Measurements from ENCODE around the gene CBY1.
A peak's percentile ranks its signal among the peaks of the same experiment; 100 is the strongest.
"Not testable (repeated sequence)": the region's sequence is repeated elsewhere in the genome, so short reads cannot be mapped to it uniquely, and the experiment has no call there.

Gene CBY1

GRCh38 chr22:38656256-38657044 is at the start of gene CBY1, which contains the start of gene FAM227A:
Gene CBY1 (plus strand): TSS chr22:38656638. CDS start chr22:38668055, 11,417 bp downstream.
Gene FAM227A (minus strand): TSS chr22:38656392. CDS start chr22:38650168, 6,224 bp downstream.
- DNase-seq (ENCODE audit: low spot score in 2 of 2) (peak; percentile 91 to 97), ATAC-seq (peak; percentile 90)
- H3K9me3 Mint-ChIP-seq, result no peaks in the 10 kb centered on the region
- H3K27ac Mint-ChIP-seq, result peak within 1 kb of the TSS; percentile 99
- peak within 1 kb of the TSS; percentile 87 for H3K4me3 Mint-ChIP-seq
- no peaks in the 10 kb centered on the region for H3K36me3 Mint-ChIP-seq
- H3K4me1 Mint-ChIP-seq, result peaks cover 7% of the 10 kb centered on the region

DNA sequence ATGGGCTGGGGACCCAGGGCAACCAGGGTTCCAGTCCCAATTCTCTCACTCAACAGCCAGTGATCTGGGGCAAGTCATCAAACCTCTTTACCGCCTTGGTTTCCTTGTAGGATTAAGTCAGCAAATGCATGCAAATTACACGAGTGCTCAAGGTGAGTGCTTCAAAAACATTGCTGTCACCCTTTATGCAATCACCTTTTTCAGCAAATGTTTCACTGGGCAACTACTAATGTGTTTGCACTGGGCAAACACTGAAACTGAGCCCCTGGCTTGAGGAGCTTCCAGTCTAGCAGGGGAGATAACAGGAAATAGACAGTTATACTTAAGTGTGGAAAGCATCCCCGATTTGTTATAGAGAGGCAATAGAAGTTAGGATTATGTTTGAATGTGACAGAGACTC is 48.8 kb upstream of the CBY1 start:
- DNase-seq (ENCODE audit: low spot score in 2 of 2) (no peak), ATAC-seq (no peak)
- no peak overlapping the region for H3K4me3 Mint-ChIP-seq
- no peaks in the 10 kb centered on the region for H3K36me3 Mint-ChIP-seq
- no peak overlapping the region for H3K27ac Mint-ChIP-seq
- no peaks in the 10 kb centered on the region for H3K4me1 Mint-ChIP-seq
- no peaks in the 10 kb centered on the region for H3K9me3 Mint-ChIP-seq

GRCh38 chr22:38608992-38609750 is 47.3 kb upstream of the CBY1 start:
- no peaks in the 10 kb centered on the region for H3K36me3 Mint-ChIP-seq
- H3K4me3 Mint-ChIP-seq, result no peak overlapping the region
- no peaks in the 10 kb centered on the region for H3K4me1 Mint-ChIP-seq
- no peak overlapping the region for H3K27ac Mint-ChIP-seq
- ATAC-seq, result no peak
- DNase-seq (ENCODE audit: low spot score in 2 of 2), result no peak
- no peaks in the 10 kb centered on the region for H3K9me3 Mint-ChIP-seq

GRCh38 chr22:38610234-38610633 is 46.2 kb upstream of the CBY1 start:
- no peaks in the 10 kb centered on the region for H3K9me3 Mint-ChIP-seq
- H3K27ac Mint-ChIP-seq, result no peak overlapping the region
- H3K36me3 Mint-ChIP-seq, result no peaks in the 10 kb centered on the region
- no peak for DNase-seq (ENCODE audit: low spot score in 2 of 2)
- H3K4me1 Mint-ChIP-seq, result no peaks in the 10 kb centered on the region
- no peak overlapping the region for H3K4me3 Mint-ChIP-seq
- no peak for ATAC-seq

DNA sequence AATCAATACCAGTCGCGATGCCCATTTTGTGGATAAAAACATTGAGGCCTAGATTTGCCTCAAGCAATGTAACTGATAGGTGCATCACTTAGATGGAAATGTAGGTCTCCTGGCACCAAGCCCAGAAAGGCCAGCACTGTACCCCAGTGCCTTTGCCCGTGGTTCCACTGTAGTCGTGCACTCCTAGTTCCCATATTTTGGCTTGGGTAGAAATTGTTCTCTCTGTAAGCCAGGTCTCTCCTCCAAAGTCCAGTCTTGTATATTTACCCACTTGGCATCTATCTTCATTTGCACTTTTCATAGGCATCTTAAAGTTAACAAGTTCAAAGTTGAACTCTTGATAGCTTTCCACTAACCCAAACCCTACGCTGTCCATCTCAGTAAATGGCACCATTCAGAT is 44.9 kb upstream of the CBY1 start:
- no peaks in the 10 kb centered on the region for H3K9me3 Mint-ChIP-seq
- ATAC-seq (no peak), DNase-seq (ENCODE audit: low spot score in 2 of 2) (no peak)
- H3K36me3 Mint-ChIP-seq, result no peaks in the 10 kb centered on the region
- H3K4me3 Mint-ChIP-seq, result no peak overlapping the region
- H3K4me1 Mint-ChIP-seq, result no peaks in the 10 kb centered on the region
- H3K27ac Mint-ChIP-seq, result no peak overlapping the region

DNA sequence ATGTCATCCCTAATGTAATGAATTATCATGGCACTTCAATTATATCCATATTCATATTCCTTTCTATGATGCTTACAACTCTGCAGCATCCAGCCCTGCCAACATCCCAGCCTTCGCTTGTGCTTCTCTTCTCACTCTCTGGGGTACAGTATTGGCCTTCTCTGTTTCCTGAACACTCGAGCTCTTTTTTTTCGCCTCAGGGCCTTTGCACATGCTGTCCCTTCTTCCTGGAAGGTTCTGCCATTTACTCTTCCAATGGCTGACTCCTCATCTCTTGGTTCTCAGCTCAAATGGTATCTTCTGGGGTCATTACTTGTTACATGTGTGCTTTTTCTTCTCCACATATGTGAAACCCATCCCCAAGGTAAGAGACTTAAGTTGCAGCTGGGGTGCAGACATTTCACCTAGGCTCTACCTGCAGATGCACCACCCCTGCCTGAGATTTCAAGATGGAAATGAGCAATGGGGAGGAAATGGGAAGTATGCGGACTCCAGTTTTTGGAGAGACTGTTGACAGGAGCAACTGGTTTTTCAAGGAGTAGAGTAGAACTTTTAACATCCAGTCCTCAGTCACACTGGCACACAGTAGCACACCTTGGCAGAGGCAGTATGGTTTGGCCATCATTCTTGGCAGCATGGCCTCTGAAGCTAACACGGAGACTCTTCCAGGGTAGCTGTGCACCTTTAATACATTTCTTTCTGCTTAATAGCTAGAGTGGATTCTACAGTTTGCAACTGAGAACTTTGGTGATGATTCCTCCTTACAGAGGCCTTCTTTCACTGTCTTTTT is 44.0 kb upstream of the CBY1 start:
- Mint-ChIP-seq H3K9me3 (no peaks in the 10 kb centered on the region), H3K36me3 (no peaks in the 10 kb centered on the region), H3K4me1 (no peaks in the 10 kb centered on the region), H3K4me3 (no peak overlapping the region), H3K27ac (no peak overlapping the region)
- DNase-seq (ENCODE audit: low spot score in 2 of 2), result no peak
- no peak for ATAC-seq

DNA sequence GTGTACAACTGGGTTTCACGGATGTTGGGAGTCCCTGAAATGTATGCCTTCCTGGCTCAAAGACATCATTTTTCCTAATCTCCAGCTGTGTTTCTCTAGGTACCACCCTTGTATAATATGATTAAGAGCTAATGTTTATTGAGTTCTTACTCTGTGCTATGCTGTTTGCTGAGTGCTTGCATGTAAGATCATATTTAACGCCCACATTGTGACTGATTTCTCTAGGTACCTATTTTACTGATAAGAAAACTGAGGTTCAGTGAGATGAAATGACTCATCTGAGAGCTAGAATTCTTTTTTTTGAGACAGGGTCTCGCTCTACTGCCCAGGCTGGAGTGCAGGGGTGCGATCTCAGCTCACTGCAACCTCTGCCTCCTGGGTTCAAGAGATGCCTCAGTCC is 42.9 kb upstream of the CBY1 start:
- Mint-ChIP-seq H3K27ac (no peak overlapping the region), H3K4me3 (no peak overlapping the region), H3K9me3 (no peaks in the 10 kb centered on the region), H3K36me3 (no peaks in the 10 kb centered on the region), H3K4me1 (no peaks in the 10 kb centered on the region)
- ATAC-seq (peak; percentile 77), DNase-seq (ENCODE audit: low spot score in 2 of 2) (no peak)

DNA sequence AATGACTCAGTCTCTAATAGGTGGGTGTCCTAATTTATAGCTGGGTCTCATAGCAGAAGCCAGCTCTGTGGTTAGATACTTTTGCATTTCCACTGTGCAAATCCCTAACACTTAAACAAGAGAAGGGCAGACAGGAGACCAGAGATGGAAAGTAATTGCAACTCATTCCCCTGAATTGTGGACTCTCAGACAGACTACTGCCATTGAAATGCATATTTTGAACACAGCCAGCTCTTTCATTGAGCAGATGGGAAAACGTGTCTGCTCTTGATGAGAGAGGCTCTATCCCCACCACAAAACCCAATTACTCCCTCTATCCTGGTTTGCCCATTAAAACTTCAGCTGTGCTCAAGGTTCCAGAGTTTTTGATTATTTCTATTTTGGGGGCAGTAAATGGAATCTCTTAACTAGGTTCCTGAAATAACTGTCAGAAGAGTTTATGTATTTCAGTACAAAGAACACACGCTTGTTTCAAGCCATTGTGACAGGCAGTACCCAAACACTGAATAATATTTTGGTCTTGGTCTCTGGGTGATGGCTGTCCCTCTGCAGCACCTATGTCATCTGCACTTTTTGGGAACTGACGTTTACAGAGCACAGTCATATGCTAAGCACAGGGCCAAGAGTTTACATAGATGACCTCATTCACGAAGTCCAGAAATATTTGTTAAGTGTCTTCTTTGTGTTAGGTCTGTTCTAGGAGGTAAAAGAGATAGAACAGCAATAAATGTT is 41.9 kb upstream of the CBY1 start:
- H3K4me3 Mint-ChIP-seq, result no peak overlapping the region
- no peaks in the 10 kb centered on the region for H3K9me3 Mint-ChIP-seq
- no peaks in the 10 kb centered on the region for H3K4me1 Mint-ChIP-seq
- H3K36me3 Mint-ChIP-seq, result no peaks in the 10 kb centered on the region
- peak; percentile 37 for ATAC-seq
- no peak overlapping the region for H3K27ac Mint-ChIP-seq
- DNase-seq (ENCODE audit: low spot score in 2 of 2), result no peak

- ATAC-seq; H3K4me1 Mint-ChIP-seq; H3K36me3 Mint-ChIP-seq; DNase-seq (ENCODE audit: low spot score in 2 of 2); H3K4me3 Mint-ChIP-seq; H3K9me3 Mint-ChIP-seq: not testable (repeated sequence)
- H3K27ac Mint-ChIP-seq, result peak overlapping the region; percentile 6
Measured at GRCh38 chr22:38615064-38615405, 41.4 kb upstream of the CBY1 start.

GRCh38 chr22:38618258-38618657 is 38.2 kb upstream of the CBY1 start:
- ATAC-seq (no peak), DNase-seq (ENCODE audit: low spot score in 2 of 2) (no peak)
- Mint-ChIP-seq H3K27ac (no peak overlapping the region), H3K36me3 (no peaks in the 10 kb centered on the region), H3K4me1 (no peaks in the 10 kb centered on the region), H3K9me3 (no peaks in the 10 kb centered on the region), H3K4me3 (no peak overlapping the region)

DNA sequence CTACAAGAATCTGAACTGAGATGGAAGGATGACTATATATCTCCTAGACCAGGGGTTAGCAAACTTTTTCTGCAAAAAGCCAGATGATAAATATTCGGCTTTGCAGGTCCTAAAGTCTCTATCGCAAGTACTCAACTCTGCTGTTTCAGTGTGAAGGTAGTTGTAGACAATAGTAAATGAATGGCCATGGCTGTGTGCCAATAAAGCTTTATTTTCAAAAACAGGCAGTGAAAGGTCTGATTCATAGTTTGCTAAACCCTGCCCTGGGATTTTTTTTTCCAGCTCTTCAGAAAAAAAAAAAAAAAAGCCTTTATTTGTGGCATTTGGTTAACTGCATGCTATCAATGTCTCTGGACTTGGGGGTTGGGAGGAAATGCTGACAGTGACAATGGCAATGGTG is 37.8 kb upstream of the CBY1 start:
- Mint-ChIP-seq H3K4me1 (no peaks in the 10 kb centered on the region), H3K36me3 (no peaks in the 10 kb centered on the region), H3K9me3 (no peaks in the 10 kb centered on the region), H3K27ac (no peak overlapping the region), H3K4me3 (no peak overlapping the region)
- DNase-seq (ENCODE audit: low spot score in 2 of 2) (no peak), ATAC-seq (no peak)

DNA sequence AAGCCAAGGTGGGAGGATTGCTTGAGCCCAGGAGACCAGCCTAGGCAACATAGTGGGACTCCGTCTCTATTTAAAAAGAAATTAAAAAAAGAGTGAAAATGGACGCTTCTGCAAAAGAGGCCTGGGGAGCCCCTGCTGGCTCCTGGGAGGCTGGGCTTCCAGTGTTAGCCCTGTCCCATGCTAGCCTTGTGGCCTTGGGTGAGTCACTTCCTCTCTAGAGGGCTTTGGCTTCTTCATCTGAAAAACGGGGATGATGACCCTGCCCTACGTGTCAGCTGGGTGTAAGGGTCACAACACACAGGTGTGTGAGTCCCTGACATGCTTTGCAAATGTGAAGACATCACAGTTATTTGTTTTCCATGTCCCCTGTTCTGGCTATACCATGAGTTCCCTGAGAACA is 33.1 kb upstream of the CBY1 start:
- ATAC-seq (no peak), DNase-seq (ENCODE audit: low spot score in 2 of 2) (no peak)
- H3K4me1 Mint-ChIP-seq, result no peaks in the 10 kb centered on the region
- H3K36me3 Mint-ChIP-seq, result no peaks in the 10 kb centered on the region
- no peak overlapping the region for H3K4me3 Mint-ChIP-seq
- no peak overlapping the region for H3K27ac Mint-ChIP-seq
- no peaks in the 10 kb centered on the region for H3K9me3 Mint-ChIP-seq

DNA sequence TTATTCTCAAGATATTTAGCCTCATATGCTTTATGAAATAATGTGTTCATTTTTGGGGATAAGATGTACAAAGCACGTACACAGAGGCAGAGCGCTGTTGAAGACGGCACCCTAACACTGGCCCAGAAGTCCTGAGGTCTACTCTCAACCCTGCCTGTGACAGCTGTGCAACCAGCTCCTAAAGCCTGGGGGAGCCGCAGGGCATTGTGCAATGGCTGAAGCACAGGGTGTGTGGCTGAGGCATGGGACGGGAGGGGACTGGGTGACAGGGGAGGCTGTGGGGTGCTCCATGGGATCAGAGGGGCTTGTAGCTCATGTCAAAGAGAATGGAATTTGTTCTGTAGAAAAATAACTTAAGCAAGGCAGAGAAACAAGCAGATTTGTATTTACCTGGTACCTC is 28.0 kb upstream of the CBY1 start:
- H3K36me3 Mint-ChIP-seq, result no peaks in the 10 kb centered on the region
- no peaks in the 10 kb centered on the region for H3K9me3 Mint-ChIP-seq
- no peak overlapping the region for H3K4me3 Mint-ChIP-seq
- H3K27ac Mint-ChIP-seq, result no peak overlapping the region
- ATAC-seq (no peak), DNase-seq (ENCODE audit: low spot score in 2 of 2) (no peak)
- H3K4me1 Mint-ChIP-seq, result peaks cover 11% of the 10 kb centered on the region

DNA sequence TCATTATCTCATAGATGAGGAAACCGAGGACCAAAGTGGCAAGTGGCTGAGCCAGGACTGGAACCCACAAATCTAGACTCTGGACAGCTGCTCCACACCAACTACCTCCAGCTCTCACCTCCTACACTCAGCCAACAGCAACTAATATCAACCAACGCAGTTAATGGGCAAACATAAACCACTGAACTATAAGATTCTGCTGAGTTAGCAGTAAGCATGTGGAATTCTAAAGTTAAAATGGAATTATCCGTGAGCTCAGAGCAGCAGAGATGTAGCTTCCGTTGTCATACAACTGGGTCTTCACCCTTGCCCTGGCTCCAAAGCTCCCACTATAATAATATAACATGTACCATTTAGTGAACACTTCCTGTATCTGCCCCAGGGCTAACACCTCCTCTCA is 27.3 kb upstream of the CBY1 start:
- Mint-ChIP-seq H3K36me3 (no peaks in the 10 kb centered on the region), H3K4me1 (peaks cover 11% of the 10 kb centered on the region), H3K4me3 (no peak overlapping the region), H3K9me3 (no peaks in the 10 kb centered on the region), H3K27ac (no peak overlapping the region)
- ATAC-seq (no peak), DNase-seq (ENCODE audit: low spot score in 2 of 2) (no peak)

DNA sequence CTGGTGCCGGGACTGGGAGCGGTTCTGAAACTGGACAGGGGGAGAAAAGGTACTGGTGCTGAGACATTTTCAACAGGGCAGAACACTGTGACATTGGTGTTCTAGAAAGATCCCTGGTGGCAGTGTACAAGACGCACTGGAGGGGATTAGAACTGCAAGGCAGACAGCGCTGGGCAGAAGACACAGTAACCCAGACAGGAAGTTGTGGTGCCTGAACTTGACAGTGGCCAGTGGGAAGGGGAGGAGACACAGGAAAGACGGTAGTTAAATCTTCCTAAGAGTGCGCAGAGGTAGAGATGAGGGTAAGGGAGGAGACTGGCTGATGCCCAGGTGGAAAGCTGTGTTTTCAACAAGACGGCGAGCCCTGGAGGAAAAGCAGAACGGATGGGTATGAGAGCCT is 24.7 kb upstream of the CBY1 start:
- H3K4me3 Mint-ChIP-seq, result no peak overlapping the region
- H3K27ac Mint-ChIP-seq, result peak overlapping the region; percentile 57

More for the DNA sequence above, 24.7 kb upstream of the CBY1 start:
- Mint-ChIP-seq H3K36me3 (no peaks in the 10 kb centered on the region), H3K9me3 (no peaks in the 10 kb centered on the region), H3K4me1 (peaks cover 11% of the 10 kb centered on the region)
- ATAC-seq, result peak; percentile 57
- DNase-seq (ENCODE audit: low spot score in 2 of 2), result no peak
